ENCODE data around the gene POU2F2. TPM values are rescaled to one million over a fixed set of nuclear protein-coding genes. Genes with fewer than 3 reads are reported as not detected.

POU2F2 gene
- total and polyA plus RNA-seq, 9 of the 15 experiments (the other 6 are each of a cell fraction or from before 2014, with no cell fraction given), result 0.03 to 0.68 (median 0.14) TPM

- no peak for ATAC-seq
- Histone ChIP-seq H3K9ac (ENCODE audit: insufficient read depth in 1 of 2, low read depth in 2 of 2, low read length in 2 of 2) (peak overlapping the region in 1 of 2 experiments; percentile 48; a peak in 2 of 4 replicates), H3K79me2 (ENCODE audit: control insufficient read depth, insufficient read depth, low read length) (peaks cover 48% of the 10 kb centered on the region), H3K9me3 (replicated peaks; ENCODE audit: control insufficient read depth, insufficient read depth, low read depth, low read length) (no peaks in the 10 kb centered on the region), H3K27me3 (ENCODE audit: control insufficient read depth in 2 of 2, insufficient read depth in 2 of 2, low read length in 2 of 2) (no peaks in the 10 kb centered on the region), H3K9me1 (ENCODE audit: control insufficient read depth, insufficient read depth, low read length) (no peaks in the 10 kb centered on the region), H4K20me1 (replicated peaks; ENCODE audit: control insufficient read depth, insufficient read depth, low read length) (peaks cover 17% of the 10 kb centered on the region), H3K4me1 (replicated peaks in 1 of 2; ENCODE audit: control insufficient read depth in 2 of 2, insufficient read depth in 2 of 2, low read length in 2 of 2) (peaks cover 19 to 42% of the 10 kb centered on the region in 2 experiments), H3K27ac (ENCODE audit: extremely low read depth, low read depth, low read length) (no peak overlapping the region), H2AFZ (ENCODE audit: low read depth, low read length) (no peak overlapping the region), H3K4me2 (ENCODE audit: insufficient read depth, low read length) (no peak overlapping the region), H3K4me3 (no peak overlapping the region), H3K36me3 (ENCODE audit: control insufficient read depth, insufficient read depth, low read length) (peaks cover 45% of the 10 kb centered on the region)
- in situ Hi-C loops (cut with MboI), result no loop called here
- peak in 3 of 4 experiments; percentile 20 to 44 (median 34) for DNase-seq (ENCODE audit: extremely low read depth in 1 of 4, low spot score in 3 of 4)
- FAIRE-seq, result peak; percentile 15
- 83% methylated on average over 15 of the region's 15 CpGs for WGBS (ENCODE audit: insufficient coverage, low coverage, missing lambda C conversion rate)
- POLR2A ChIA-PET, result interaction anchor here (0.6 to 1.5 kb wide), 7 partner anchors 12 to 214 kb away, joined by 3 to 4 read pairs (median 3); no protein-coding TSS in a partner anchor
- BruUV-seq (replicated peaks), result no TSS peak
- CTCF ChIA-PET (ENCODE audit: low intra/inter-chr PET ratio), result no interaction called here
- intact Hi-C loops (cut with micrococcal nuclease), result no loop called here
- TF ChIP-seq SRF (CRISPR knock-in tag; IDR thresholded peaks at IDR 0.05) (no peak), USF1 (CRISPR knock-in tag; IDR thresholded peaks at IDR 0.05) (0 out of 2 replicates have a peak, but pooled peaks have one; percentile 40)
These were observed 53.5 kb downstream of the POU2F2 start for GRCh38 chr19:42078538-42079275.

GRCh38 chr19:42078058-42078457, 54.2 kb downstream of the POU2F2 start:
- 83% methylated on average over 1 of the region's 1 CpG for WGBS (ENCODE audit: insufficient coverage, low coverage, missing lambda C conversion rate)
- ATAC-seq, result no peak

More at GRCh38 chr19:42078058-42078457, 54.2 kb downstream of the POU2F2 start:
- in situ Hi-C loops (cut with MboI), result no loop called here
- Histone ChIP-seq H3K9ac (ENCODE audit: insufficient read depth in 1 of 2, low read depth in 2 of 2, low read length in 2 of 2) (peak overlapping the region; percentile 54 to 99; a peak in 1 of 4 replicates), H3K79me2 (ENCODE audit: control insufficient read depth, insufficient read depth, low read length) (peaks cover 48% of the 10 kb centered on the region), H3K27ac (ENCODE audit: extremely low read depth, low read depth, low read length) (no peak overlapping the region), H3K9me1 (ENCODE audit: control insufficient read depth, insufficient read depth, low read length) (no peaks in the 10 kb centered on the region), H3K9me3 (replicated peaks; ENCODE audit: control insufficient read depth, insufficient read depth, low read depth, low read length) (no peaks in the 10 kb centered on the region), H2AFZ (ENCODE audit: low read depth, low read length) (no peak overlapping the region), H4K20me1 (replicated peaks; ENCODE audit: control insufficient read depth, insufficient read depth, low read length) (peaks cover 17% of the 10 kb centered on the region), H3K4me3 (no peak overlapping the region), H3K27me3 (ENCODE audit: control insufficient read depth in 2 of 2, insufficient read depth in 2 of 2, low read length in 2 of 2) (no peaks in the 10 kb centered on the region), H3K4me2 (ENCODE audit: insufficient read depth, low read length) (no peak overlapping the region), H3K36me3 (ENCODE audit: control insufficient read depth, insufficient read depth, low read length) (peaks cover 45% of the 10 kb centered on the region), H3K4me1 (replicated peaks in 1 of 2; ENCODE audit: control insufficient read depth in 2 of 2, insufficient read depth in 2 of 2, low read length in 2 of 2) (peaks cover 19 to 42% of the 10 kb centered on the region in 2 experiments)
- FAIRE-seq (no peak), DNase-seq (ENCODE audit: extremely low read depth in 1 of 4, low spot score in 3 of 4) (no peak)
- no TSS peak for BruUV-seq (replicated peaks)
- ChIA-PET POLR2A (interaction anchor here (0.6 to 1.0 kb wide), 7 partner anchors 10 to 213 kb away, joined by 3 to 4 read pairs (median 3); no protein-coding TSS in a partner anchor), CTCF (ENCODE audit: low intra/inter-chr PET ratio) (no interaction called here)
- no peak for TF ChIP-seq NUFIP1 (IDR thresholded peaks at IDR 0.05; ENCODE audit: partially characterized antibody)
- no peak for TF ChIP-seq TEAD1 (CRISPR knock-in tag; IDR thresholded peaks at IDR 0.05)
- TF ChIP-seq MAFF (IDR thresholded peaks at IDR 0.05; ENCODE audit: low read length), result no peak
- no peak for TF ChIP-seq KDM5B (IDR thresholded peaks at IDR 0.05; ENCODE audit: insufficient replicate concordance, low read depth, low read length)
- TF ChIP-seq HBP1 (CRISPR knock-in tag; IDR thresholded peaks at IDR 0.05), result no peak
- intact Hi-C loops (cut with micrococcal nuclease), result no loop called here

Data from K562 (cell line).